Measurements from ENCODE around the gene DKKL1.
A peak's percentile ranks its signal among the peaks of the same experiment; 100 is the strongest.

Gene DKKL1

DNA sequence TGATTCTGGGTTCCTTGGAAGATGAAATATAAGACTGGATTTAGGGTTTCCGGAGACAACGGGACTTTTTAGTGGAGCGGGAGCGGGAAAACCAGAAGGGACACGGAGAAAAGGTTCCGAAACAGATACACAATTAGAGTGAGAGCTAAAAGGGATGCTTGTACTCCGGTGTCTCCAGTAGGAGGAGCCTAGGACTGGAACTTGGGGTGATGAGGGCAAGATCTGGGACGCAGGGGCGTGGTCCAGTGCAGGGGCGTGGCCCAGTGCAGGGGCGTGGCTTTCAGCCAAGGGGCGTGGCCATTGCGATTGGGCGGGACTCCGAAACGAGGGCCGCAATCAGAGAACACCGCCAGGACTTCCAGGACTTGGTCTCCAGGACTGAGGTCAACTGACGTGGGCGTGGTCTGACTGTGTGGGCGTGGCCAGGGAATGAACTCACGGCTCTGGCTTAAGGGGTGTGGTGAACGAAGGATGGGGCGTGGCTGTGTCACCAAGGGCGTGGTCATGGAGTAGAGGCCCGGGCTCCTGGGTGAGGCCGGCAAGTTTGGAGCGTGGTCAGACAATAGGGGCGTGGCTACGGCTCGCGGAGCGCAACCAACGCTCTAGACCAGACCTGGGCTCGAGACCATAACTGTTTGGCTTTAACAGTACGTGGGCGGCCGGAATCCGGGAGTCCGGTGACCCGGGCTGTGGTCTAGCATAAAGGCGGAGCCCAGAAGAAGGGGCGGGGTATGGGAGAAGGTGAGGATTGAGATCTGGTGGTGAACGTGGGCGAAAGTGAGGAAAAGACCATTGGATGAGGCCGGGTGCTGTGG is at the start of gene DKKL1:
Gene DKKL1, plus strand, starts transcription at position 610 of the 815 bp plus-strand sequence. Its CDS starts 122 bp downstream, at position 732.
- Histone ChIP-seq H3K4me2 (ENCODE audit: low read length) (peak within 1 kb of the TSS; percentile 90), H3K79me2 (ENCODE audit: low read length) (no peaks in the 10 kb centered on the region), H3K27me3 (ENCODE audit: low read depth, low read length) (no peaks in the 10 kb centered on the region), H3K4me3 (ENCODE audit: low read length) (peak within 1 kb of the TSS; percentile 80), H3K4me1 (ENCODE audit: low read length) (peaks cover 40% of the 10 kb centered on the region), H2AFZ (ENCODE audit: low read depth, low read length) (no peak within 1 kb of the TSS), H4K20me1 (ENCODE audit: insufficient read depth, low read length) (no peaks in the 10 kb centered on the region), H3K9ac (ENCODE audit: low read length) (peak within 1 kb of the TSS; percentile 82; the same call in 1 of the 2 replicates), H3K9me3 (ENCODE audit: insufficient read depth, low read length) (no peaks in the 10 kb centered on the region), H3K36me3 (replicated peaks; ENCODE audit: low read depth, low read length) (no peaks in the 10 kb centered on the region), H3K27ac (ENCODE audit: low read length) (no peak within 1 kb of the TSS)
- TF ChIP-seq, protein P1, sequence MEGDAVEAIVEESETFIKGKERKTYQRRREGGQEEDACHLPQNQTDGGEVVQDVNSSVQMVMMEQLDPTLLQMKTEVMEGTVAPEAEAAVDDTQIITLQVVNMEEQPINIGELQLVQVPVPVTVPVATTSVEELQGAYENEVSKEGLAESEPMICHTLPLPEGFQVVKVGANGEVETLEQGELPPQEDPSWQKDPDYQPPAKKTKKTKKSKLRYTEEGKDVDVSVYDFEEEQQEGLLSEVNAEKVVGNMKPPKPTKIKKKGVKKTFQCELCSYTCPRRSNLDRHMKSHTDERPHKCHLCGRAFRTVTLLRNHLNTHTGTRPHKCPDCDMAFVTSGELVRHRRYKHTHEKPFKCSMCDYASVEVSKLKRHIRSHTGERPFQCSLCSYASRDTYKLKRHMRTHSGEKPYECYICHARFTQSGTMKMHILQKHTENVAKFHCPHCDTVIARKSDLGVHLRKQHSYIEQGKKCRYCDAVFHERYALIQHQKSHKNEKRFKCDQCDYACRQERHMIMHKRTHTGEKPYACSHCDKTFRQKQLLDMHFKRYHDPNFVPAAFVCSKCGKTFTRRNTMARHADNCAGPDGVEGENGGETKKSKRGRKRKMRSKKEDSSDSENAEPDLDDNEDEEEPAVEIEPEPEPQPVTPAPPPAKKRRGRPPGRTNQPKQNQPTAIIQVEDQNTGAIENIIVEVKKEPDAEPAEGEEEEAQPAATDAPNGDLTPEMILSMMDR (IDR thresholded peaks at IDR 0.05; ENCODE audit: low read depth, low read length) = no peak
- no peak for TF ChIP-seq EZH2phosphoT487 (IDR thresholded peaks at IDR 0.05; ENCODE audit: low read depth)

DNA sequence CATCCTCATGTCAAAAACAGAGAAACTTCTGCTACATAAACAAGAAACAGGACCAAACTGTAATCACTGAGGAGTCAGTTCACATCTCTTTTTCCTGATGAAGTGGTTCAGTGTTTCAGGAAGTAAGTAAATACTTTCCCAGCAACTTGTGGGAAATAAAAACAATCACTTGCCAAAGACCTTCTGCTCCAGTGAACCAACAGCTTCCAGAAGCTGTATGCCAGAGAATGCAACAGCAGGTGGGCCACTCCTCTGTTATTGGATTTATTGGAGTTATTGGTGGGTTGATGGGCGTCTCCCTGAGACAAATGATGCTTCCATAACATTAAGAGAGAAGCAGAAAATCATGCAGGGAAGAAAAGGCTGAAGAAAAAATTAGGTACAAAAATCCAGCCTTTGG is 48.6 kb upstream of the DKKL1 start:
- Histone ChIP-seq H3K36me3 (replicated peaks; ENCODE audit: low read depth, low read length) (peaks cover 12% of the 10 kb centered on the region), H3K9me3 (ENCODE audit: insufficient read depth, low read length) (peaks cover 10% of the 10 kb centered on the region), H3K27ac (ENCODE audit: low read length) (no peak overlapping the region), H3K9ac (ENCODE audit: low read length) (no peak overlapping the region), H3K79me2 (ENCODE audit: low read length) (no peaks in the 10 kb centered on the region), H3K4me2 (ENCODE audit: low read length) (no peak overlapping the region), H3K4me3 (ENCODE audit: low read length) (no peak overlapping the region), H2AFZ (ENCODE audit: low read depth, low read length) (no peak overlapping the region), H3K4me1 (ENCODE audit: low read length) (peaks cover 9% of the 10 kb centered on the region; the same call in 1 of the 2 replicates), H3K27me3 (ENCODE audit: low read depth, low read length) (no peaks in the 10 kb centered on the region), H4K20me1 (ENCODE audit: insufficient read depth, low read length) (no peaks in the 10 kb centered on the region)
- TF ChIP-seq EZH2phosphoT487 (IDR thresholded peaks at IDR 0.05; ENCODE audit: low read depth) = no peak
- TF ChIP-seq, protein P1 (IDR thresholded peaks at IDR 0.05; ENCODE audit: low read depth, low read length) = no peak

DNA sequence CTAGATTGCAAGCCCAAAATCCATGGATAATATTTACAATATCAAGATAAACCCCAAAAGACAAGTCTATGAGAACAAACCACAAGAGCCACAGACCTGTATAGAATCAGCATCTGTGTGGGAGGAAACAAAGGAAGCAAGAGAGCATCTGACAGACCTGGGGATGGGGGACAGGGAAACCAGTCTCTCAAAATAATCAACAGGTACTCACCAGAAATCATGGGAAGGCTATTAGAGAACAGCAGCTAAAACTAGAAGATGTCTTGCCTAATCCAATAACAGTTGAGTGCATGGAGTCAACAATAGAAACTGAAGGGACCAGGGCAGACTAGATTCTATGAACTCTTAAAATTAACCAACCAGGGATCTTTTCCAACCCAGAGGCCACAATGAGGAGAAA is 47.4 kb upstream of the DKKL1 start:
- Histone ChIP-seq H3K36me3 (replicated peaks; ENCODE audit: low read depth, low read length) (peaks cover 18% of the 10 kb centered on the region), H3K4me1 (ENCODE audit: low read length) (peaks cover 6% of the 10 kb centered on the region; the same call in 1 of the 2 replicates), H3K79me2 (ENCODE audit: low read length) (no peaks in the 10 kb centered on the region), H3K9me3 (ENCODE audit: insufficient read depth, low read length) (peaks cover 10% of the 10 kb centered on the region), H3K4me2 (ENCODE audit: low read length) (no peak overlapping the region), H3K4me3 (ENCODE audit: low read length) (no peak overlapping the region), H4K20me1 (ENCODE audit: insufficient read depth, low read length) (no peaks in the 10 kb centered on the region), H3K27me3 (ENCODE audit: low read depth, low read length) (no peaks in the 10 kb centered on the region), H2AFZ (ENCODE audit: low read depth, low read length) (no peak overlapping the region), H3K27ac (ENCODE audit: low read length) (no peak overlapping the region), H3K9ac (ENCODE audit: low read length) (no peak overlapping the region)
- TF ChIP-seq EZH2phosphoT487 (IDR thresholded peaks at IDR 0.05; ENCODE audit: low read depth) = no peak
- TF ChIP-seq, protein P1 (IDR thresholded peaks at IDR 0.05; ENCODE audit: low read depth, low read length) = no peak

DNA sequence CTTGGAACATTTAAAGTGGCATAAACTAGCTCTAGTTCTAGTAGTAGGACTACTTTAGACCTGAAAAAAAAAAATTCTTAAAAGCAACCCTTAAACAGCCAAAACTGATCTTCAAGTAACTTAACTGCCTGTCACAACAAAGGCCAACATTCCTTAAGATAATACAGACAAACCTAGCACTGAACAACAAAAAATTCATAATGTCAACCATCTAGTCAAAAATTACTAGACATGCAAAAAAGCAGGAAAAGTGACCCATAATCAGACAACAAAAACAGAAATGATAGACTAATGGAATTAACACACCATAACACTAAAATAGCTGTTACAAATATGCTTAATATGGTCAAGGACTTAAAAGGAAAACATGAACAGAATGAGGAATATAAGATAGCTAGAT is 45.4 kb upstream of the DKKL1 start:
- no peaks in the 10 kb centered on the region for H3K79me2 ChIP-seq (ENCODE audit: low read length)
- H3K4me1 ChIP-seq (ENCODE audit: low read length) = no peaks in the 10 kb centered on the region
- no peak for TF ChIP-seq EZH2phosphoT487 (IDR thresholded peaks at IDR 0.05; ENCODE audit: low read depth)
- TF ChIP-seq, protein P1 (IDR thresholded peaks at IDR 0.05; ENCODE audit: low read depth, low read length) = no peak
- H3K4me3 ChIP-seq (ENCODE audit: low read length) = no peak overlapping the region
- H3K9me3 ChIP-seq (ENCODE audit: insufficient read depth, low read length) = peaks cover 10% of the 10 kb centered on the region
- peaks cover 25% of the 10 kb centered on the region for H3K36me3 ChIP-seq (replicated peaks; ENCODE audit: low read depth, low read length)
- no peak overlapping the region for H3K4me2 ChIP-seq (ENCODE audit: low read length)
- H4K20me1 ChIP-seq (ENCODE audit: insufficient read depth, low read length) = no peaks in the 10 kb centered on the region
- no peaks in the 10 kb centered on the region for H3K27me3 ChIP-seq (ENCODE audit: low read depth, low read length)
- H2AFZ ChIP-seq (ENCODE audit: low read depth, low read length) = no peak overlapping the region
- no peak overlapping the region for H3K9ac ChIP-seq (ENCODE audit: low read length)
- H3K27ac ChIP-seq (ENCODE audit: low read length) = no peak overlapping the region

All from OCI-LY3 (cell line).